ENCODE measurements around the gene CD37.
"Not testable (repeated sequence)": the region's sequence is repeated elsewhere in the genome, so short reads cannot be mapped to it uniquely, and the experiment has no call there.

CD37 gene

GRCh38 chr19:49335071-49335783 is at the start of gene CD37:
CD37 (plus strand) TSS chr19:49335406; CDS start chr19:49335541, 135 bp downstream.
- DNase-seq (ENCODE audit: low read depth) = peak; percentile 42

- no peak for DNase-seq (ENCODE audit: low read depth)
Measured at GRCh38 chr19:49287141-49287770, 48.0 kb upstream of the CD37 start.

- DNase-seq (ENCODE audit: low read depth) = not testable (repeated sequence)
Measured at GRCh38 chr19:49288205-49288604, 47.0 kb upstream of the CD37 start.

GRCh38 chr19:49289286-49289685 is 45.9 kb upstream of the CD37 start:
- DNase-seq (ENCODE audit: low read depth) = not testable (repeated sequence)

- DNase-seq (ENCODE audit: low read depth) = no peak
Measured at GRCh38 chr19:49290517-49290916, 44.7 kb upstream of the CD37 start.

GRCh38 chr19:49294401-49294800 is 40.8 kb upstream of the CD37 start:
- DNase-seq (ENCODE audit: low read depth) = no peak

GRCh38 chr19:49295208-49295880 is 39.9 kb upstream of the CD37 start:
- DNase-seq (ENCODE audit: low read depth) = no peak

- no peak for DNase-seq (ENCODE audit: low read depth)
Measured at GRCh38 chr19:49297403-49297802, 37.8 kb upstream of the CD37 start.

GRCh38 chr19:49298653-49299052 is 36.6 kb upstream of the CD37 start:
- DNase-seq (ENCODE audit: low read depth) = not testable (repeated sequence)

GRCh38 chr19:49301165-49301865 is 33.9 kb upstream of the CD37 start:
- DNase-seq (ENCODE audit: low read depth) = peak; percentile 63

GRCh38 chr19:49301866-49302252 is 33.3 kb upstream of the CD37 start:
- DNase-seq (ENCODE audit: low read depth) = no peak

- not testable (repeated sequence) for DNase-seq (ENCODE audit: low read depth)
Measured at GRCh38 chr19:49306734-49307133, 28.5 kb upstream of the CD37 start.

GRCh38 chr19:49309087-49309486 is 26.1 kb upstream of the CD37 start:
- DNase-seq (ENCODE audit: low read depth) = no peak

- DNase-seq (ENCODE audit: low read depth) = no peak
Measured at GRCh38 chr19:49315111-49315510, 20.1 kb upstream of the CD37 start.

GRCh38 chr19:49316284-49316683 is 18.9 kb upstream of the CD37 start:
- no peak for DNase-seq (ENCODE audit: low read depth)

- DNase-seq (ENCODE audit: low read depth) = no peak
Measured at GRCh38 chr19:49318296-49318695, 16.9 kb upstream of the CD37 start.

GRCh38 chr19:49324801-49325576 is 10.2 kb upstream of the CD37 start, which contains the start of gene SLC6A16:
SLC6A16 (minus strand) TSS chr19:49325191; CDS start chr19:49311347, 13,844 bp downstream.
- no peak for DNase-seq (ENCODE audit: low read depth)

GRCh38 chr19:49325756-49326155 is 9.4 kb upstream of the CD37 start:
- not testable (repeated sequence) for DNase-seq (ENCODE audit: low read depth)

GRCh38 chr19:49326165-49326704 is 9.0 kb upstream of the CD37 start:
- no peak for DNase-seq (ENCODE audit: low read depth)

- DNase-seq (ENCODE audit: low read depth) = peak; percentile 26
Measured at GRCh38 chr19:49327878-49328544, 7.2 kb upstream of the CD37 start.

GRCh38 chr19:49328741-49329140 is 6.5 kb upstream of the CD37 start:
- no peak for DNase-seq (ENCODE audit: low read depth)

All from activated gamma-delta T cell treated with anti-CD3 and anti-CD28 coated beads, Interleukin-2, amount 50 U/mL, for 16 hours (primary cell).